RWPE2 (cell line): ENCODE results near the gene RBMS3.

Experiments used
- ATAC-seq: fragments of 200-7000 bp; cut with Tn5 transposase; 3 replicates; pipeline ENCODE4 v1.9.1; 2021; ENCODE audit warnings: low read depth
- DNase-seq: peaks from one replicate; pipeline ENCODE4 v3.0.0-alpha.2; 2020; ENCODE audit warnings: low spot score
- H3K27ac ChIP-seq: fragments of 450-650 bp; 2 replicates; pipeline ENCODE4 v1.5.1; 2017; ENCODE audit warnings: mild to moderate bottlenecking; ENCODE audit not compliant: poor library complexity, severe bottlenecking
- H3K27me3 ChIP-seq: fragments of 250-450 bp; sonication (Bioruptor Pico); 2 replicates; pipeline ENCODE4 v1.5.1; 2021; ENCODE audit warnings: mild to moderate bottlenecking, moderate library complexity; ENCODE audit not compliant: insufficient read depth, poor library complexity, severe bottlenecking
- H3K36me3 ChIP-seq: fragments of 250-450 bp; sonication (Bioruptor Pico); 2 replicates; pipeline ENCODE4 v1.5.1; 2020; ENCODE audit warnings: low read depth, mild to moderate bottlenecking, moderate library complexity
- H3K4me1 ChIP-seq: fragments of 250-450 bp; sonication (Bioruptor Pico); 2 replicates; pipeline ENCODE4 v1.5.1; 2021; ENCODE audit warnings: mild to moderate bottlenecking, moderate library complexity; ENCODE audit not compliant: insufficient read depth, poor library complexity, severe bottlenecking
- H3K4me3 ChIP-seq: fragments of 250-450 bp; sonication (Bioruptor Pico); 2 replicates; pipeline ENCODE4 v1.5.1; 2021; ENCODE audit warnings: mild to moderate bottlenecking, moderate library complexity; ENCODE audit not compliant: severe bottlenecking
- H3K9me3 ChIP-seq: fragments of 250-450 bp; sonication (Bioruptor Pico); 2 replicates; pipeline ENCODE4 v1.5.1; 2021; ENCODE audit warnings: mild to moderate bottlenecking, moderate library complexity; ENCODE audit not compliant: severe bottlenecking
- TF ChIP-seq, protein P1 (sequence below): fragments of 450-650 bp; IDR thresholded peaks from one replicate; pipeline ENCODE4 v1.5.1; 2017; ENCODE audit warnings: mild to moderate bottlenecking, moderate library complexity; ENCODE audit not compliant: poor library complexity, severe bottlenecking

Gene RBMS3

GRCh38 chr3:29823233-29823632 lies 542.4 kb downstream of the RBMS3 start:
- no peak overlapping the region for H3K27ac ChIP-seq
- H3K27me3 ChIP-seq, result no peaks in the 10 kb centered on the region
- no peaks in the 10 kb centered on the region for H3K9me3 ChIP-seq
- H3K4me1 ChIP-seq, result no peaks in the 10 kb centered on the region
- H3K4me3 ChIP-seq, result no peak overlapping the region
- ATAC-seq (no peak), DNase-seq (no peak)
- no peaks in the 10 kb centered on the region for H3K36me3 ChIP-seq
- TF ChIP-seq, protein P1, sequence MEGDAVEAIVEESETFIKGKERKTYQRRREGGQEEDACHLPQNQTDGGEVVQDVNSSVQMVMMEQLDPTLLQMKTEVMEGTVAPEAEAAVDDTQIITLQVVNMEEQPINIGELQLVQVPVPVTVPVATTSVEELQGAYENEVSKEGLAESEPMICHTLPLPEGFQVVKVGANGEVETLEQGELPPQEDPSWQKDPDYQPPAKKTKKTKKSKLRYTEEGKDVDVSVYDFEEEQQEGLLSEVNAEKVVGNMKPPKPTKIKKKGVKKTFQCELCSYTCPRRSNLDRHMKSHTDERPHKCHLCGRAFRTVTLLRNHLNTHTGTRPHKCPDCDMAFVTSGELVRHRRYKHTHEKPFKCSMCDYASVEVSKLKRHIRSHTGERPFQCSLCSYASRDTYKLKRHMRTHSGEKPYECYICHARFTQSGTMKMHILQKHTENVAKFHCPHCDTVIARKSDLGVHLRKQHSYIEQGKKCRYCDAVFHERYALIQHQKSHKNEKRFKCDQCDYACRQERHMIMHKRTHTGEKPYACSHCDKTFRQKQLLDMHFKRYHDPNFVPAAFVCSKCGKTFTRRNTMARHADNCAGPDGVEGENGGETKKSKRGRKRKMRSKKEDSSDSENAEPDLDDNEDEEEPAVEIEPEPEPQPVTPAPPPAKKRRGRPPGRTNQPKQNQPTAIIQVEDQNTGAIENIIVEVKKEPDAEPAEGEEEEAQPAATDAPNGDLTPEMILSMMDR, result no peak

- DNase-seq (no peak), ATAC-seq (no peak)
- TF ChIP-seq, protein P1, result no peak
- H3K4me3 ChIP-seq, result no peak overlapping the region
- no peaks in the 10 kb centered on the region for H3K27me3 ChIP-seq
- H3K36me3 ChIP-seq, result no peaks in the 10 kb centered on the region
- no peaks in the 10 kb centered on the region for H3K4me1 ChIP-seq
- no peaks in the 10 kb centered on the region for H3K9me3 ChIP-seq
- no peak overlapping the region for H3K27ac ChIP-seq
These were observed 545.8 kb downstream of the RBMS3 start for GRCh38 chr3:29826712-29827111.

DNA sequence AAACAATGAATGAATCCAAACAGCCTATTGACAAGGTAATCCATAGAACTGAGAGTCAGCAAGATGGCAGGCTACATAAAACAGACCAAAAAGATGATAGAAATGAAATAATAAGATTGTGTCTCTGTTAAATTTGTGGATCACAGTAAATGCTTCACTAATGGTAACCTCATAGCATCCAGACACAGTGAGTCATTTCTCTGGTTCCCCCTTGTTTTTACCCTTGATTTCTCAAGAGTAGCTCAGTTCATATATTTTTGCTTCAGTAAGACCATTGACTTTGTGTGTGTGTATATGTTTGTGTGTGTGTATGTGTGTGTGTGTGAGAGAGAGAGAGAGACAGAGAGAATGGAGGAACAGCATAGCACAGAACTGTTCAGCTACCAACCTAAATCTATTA lies 546.9 kb downstream of the RBMS3 start:
- TF ChIP-seq, protein P1, result no peak
- DNase-seq, result no peak
- no peak overlapping the region for H3K27ac ChIP-seq
- no peak for ATAC-seq
- no peaks in the 10 kb centered on the region for H3K9me3 ChIP-seq
- H3K27me3 ChIP-seq, result no peaks in the 10 kb centered on the region
- no peaks in the 10 kb centered on the region for H3K4me1 ChIP-seq
- H3K36me3 ChIP-seq, result no peaks in the 10 kb centered on the region
- no peak overlapping the region for H3K4me3 ChIP-seq

DNA sequence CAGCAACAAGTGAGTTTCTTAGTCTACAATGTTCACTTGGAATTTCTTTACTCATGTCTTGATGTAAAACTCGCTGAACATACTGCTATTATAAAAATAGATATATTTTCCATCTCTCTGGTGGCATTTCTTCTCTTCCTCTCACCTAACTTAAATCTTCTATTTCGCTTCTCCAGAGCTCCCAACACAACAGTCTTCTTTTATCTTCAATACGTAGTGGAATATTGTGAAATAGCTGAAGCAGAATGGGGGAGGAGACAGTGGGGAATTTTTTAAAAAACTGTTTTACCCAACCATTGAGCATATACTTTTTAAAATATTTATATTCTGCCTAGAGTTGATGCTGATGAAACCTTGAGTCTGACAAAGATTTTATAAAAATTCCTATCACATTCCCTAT lies 548.5 kb downstream of the RBMS3 start:
- no peak for DNase-seq
- Histone ChIP-seq H3K4me3 (no peak overlapping the region), H3K27ac (no peak overlapping the region), H3K4me1 (no peaks in the 10 kb centered on the region), H3K27me3 (no peaks in the 10 kb centered on the region), H3K36me3 (no peaks in the 10 kb centered on the region), H3K9me3 (no peaks in the 10 kb centered on the region)
- TF ChIP-seq, protein P1, result no peak
- ATAC-seq, result no peak

DNA sequence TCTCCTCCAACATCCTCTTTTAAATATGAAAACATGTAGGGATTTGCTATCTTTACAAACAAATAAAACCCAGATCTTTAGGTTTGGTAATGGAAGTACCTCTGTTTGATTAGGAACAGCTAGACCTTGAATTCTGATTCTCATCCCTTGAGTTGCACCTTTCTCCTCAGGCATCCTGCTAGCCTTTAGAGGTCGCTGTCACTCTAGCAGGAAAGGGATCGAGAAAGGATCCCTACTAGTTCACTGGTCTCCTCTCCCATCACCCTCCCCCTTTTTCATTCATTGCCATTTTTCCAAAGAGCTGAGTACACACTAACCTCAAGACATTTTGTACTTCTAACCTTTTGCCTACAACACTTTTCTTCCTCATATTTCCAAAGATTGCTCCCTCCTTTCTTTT lies 569.8 kb downstream of the RBMS3 start:
- H3K9me3 ChIP-seq, result no peaks in the 10 kb centered on the region
- TF ChIP-seq, protein P1, result no peak
- no peaks in the 10 kb centered on the region for H3K36me3 ChIP-seq
- no peak overlapping the region for H3K27ac ChIP-seq
- H3K27me3 ChIP-seq, result no peaks in the 10 kb centered on the region
- DNase-seq, result no peak
- no peak overlapping the region for H3K4me3 ChIP-seq
- ATAC-seq, result no peak
- no peaks in the 10 kb centered on the region for H3K4me1 ChIP-seq
